Sigmoid colon (tissue), 4 donors: ENCODE data around the gene EHD1.

ENCODE experiments used
- POLR2A ChIP-seq, 2 donors: fragments of 450-650 bp; IDR thresholded peaks; one replicate each; pipeline ENCODE4 v1.6.1; 2016; ENCODE audit warnings: antibody characterized with exemption in 2 of 2, mild to moderate bottlenecking in 2 of 2, moderate library complexity in 2 of 2
- POLR2AphosphoS5 ChIP-seq, 4 donors: sonication (generic); formaldehyde crosslinking; IDR thresholded peaks; one replicate each; pipeline ENCODE4 v1.6.1; 2017; ENCODE audit warnings: antibody characterized with exemption in 4 of 4
- TF ChIP-seq, protein P1 (sequence below), 4 experiments: fragments of 450-650 bp in 3 of 4; fragments of 200-600 bp in 1 of 4; IDR thresholded peaks; one replicate each; pipeline ENCODE4 v1.5.1; 2016 to 2019; ENCODE audit warnings: antibody characterized with exemption in 4 of 4, mild to moderate bottlenecking in 3 of 4, moderate library complexity in 2 of 4

DNA sequence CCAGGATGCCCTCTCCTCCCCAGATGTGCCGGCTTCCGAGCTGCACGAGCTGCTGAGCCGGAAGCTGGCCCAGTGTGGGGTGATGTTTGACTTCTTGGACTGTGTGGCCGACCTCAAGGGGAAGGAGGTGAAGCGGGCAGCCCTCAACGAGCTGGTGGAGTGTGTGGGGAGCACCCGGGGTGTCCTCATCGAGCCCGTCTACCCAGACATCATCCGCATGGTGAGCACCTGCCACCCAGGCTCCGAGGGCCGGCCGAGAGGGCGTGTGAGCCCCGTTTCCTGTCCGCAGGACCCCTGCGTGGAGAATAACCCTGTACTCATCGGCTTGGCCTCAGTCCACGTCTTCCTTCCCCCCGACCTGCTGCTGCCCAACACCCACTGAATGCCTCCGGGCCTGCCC lies 48.3 kb upstream of the EHD1 start:
- TF ChIP-seq, protein P1, sequence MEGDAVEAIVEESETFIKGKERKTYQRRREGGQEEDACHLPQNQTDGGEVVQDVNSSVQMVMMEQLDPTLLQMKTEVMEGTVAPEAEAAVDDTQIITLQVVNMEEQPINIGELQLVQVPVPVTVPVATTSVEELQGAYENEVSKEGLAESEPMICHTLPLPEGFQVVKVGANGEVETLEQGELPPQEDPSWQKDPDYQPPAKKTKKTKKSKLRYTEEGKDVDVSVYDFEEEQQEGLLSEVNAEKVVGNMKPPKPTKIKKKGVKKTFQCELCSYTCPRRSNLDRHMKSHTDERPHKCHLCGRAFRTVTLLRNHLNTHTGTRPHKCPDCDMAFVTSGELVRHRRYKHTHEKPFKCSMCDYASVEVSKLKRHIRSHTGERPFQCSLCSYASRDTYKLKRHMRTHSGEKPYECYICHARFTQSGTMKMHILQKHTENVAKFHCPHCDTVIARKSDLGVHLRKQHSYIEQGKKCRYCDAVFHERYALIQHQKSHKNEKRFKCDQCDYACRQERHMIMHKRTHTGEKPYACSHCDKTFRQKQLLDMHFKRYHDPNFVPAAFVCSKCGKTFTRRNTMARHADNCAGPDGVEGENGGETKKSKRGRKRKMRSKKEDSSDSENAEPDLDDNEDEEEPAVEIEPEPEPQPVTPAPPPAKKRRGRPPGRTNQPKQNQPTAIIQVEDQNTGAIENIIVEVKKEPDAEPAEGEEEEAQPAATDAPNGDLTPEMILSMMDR (IDR thresholded peaks at IDR 0.05) = no peak
- TF ChIP-seq POLR2A (IDR thresholded peaks at IDR 0.05) = no peak
- TF ChIP-seq POLR2AphosphoS5 (IDR thresholded peaks at IDR 0.05) = no peak
